Measurements from ENCODE around the gene PRKAG3. TPM values are rescaled to one million over a fixed set of nuclear protein-coding genes. Genes with fewer than 3 reads are reported as not detected.

Gene PRKAG3
- total RNA-seq, 1 experiment from 2014 or later: not detected

- H3K27me3 Mint-ChIP-seq (ENCODE audit: insufficient read depth, unreplicated experiment): peaks cover 9% of the 10 kb centered on the region
- ChIA-PET CTCF (no interaction called here), POLR2A (no interaction called here)
- H3K27ac Mint-ChIP-seq (ENCODE audit: unreplicated experiment): no peak overlapping the region
- no TSS peak for BruUV-seq (replicated peaks)
- Histone ChIP-seq H3K4me3 (ENCODE audit: low read depth, low read length) (no peak overlapping the region), H3K27me3 (replicated peaks; ENCODE audit: control insufficient read depth, insufficient read depth, low read length) (peaks cover 1% of the 10 kb centered on the region; the same call in 1 of the 2 replicates), H3K4me1 (no peaks in the 10 kb centered on the region), H3K9me3 (peaks cover 3% of the 10 kb centered on the region; the same call in 1 of the 2 replicates), H3K36me3 (ENCODE audit: control insufficient read depth, insufficient read depth, low read length) (no peaks in the 10 kb centered on the region)
- no peaks in the 10 kb centered on the region for H3K36me3 Mint-ChIP-seq (ENCODE audit: insufficient read depth, unreplicated experiment)
- H3K4me1 Mint-ChIP-seq (ENCODE audit: low read depth, unreplicated experiment): no peaks in the 10 kb centered on the region
- H3K9me3 Mint-ChIP-seq (ENCODE audit: unreplicated experiment): peaks cover 11% of the 10 kb centered on the region
- no peak overlapping the region for H3K4me3 Mint-ChIP-seq (ENCODE audit: unreplicated experiment)
- intact Hi-C loops (cut with micrococcal nuclease; ENCODE audit: unreplicated experiment): no loop called here
- no peak for DNase-seq
- TF ChIP-seq CTCF (IDR thresholded peaks at IDR 0.05; ENCODE audit: insufficient read depth in 1 of 2, low read depth in 1 of 2, low read length in 1 of 2, severe bottlenecking in 1 of 2, unreplicated experiment in 1 of 2): no peak
Measured at GRCh38 chr2:218834685-218835084, 3.1 kb upstream of the PRKAG3 start.

GRCh38 chr2:218833023-218833609 is 1.5 kb upstream of the PRKAG3 start:
- CTCF ChIA-PET: interaction anchor here (0.8 kb wide), 1 partner anchor 14 kb away, joined by 3 read pairs; no protein-coding TSS in a partner anchor
- Mint-ChIP-seq H3K9me3 (ENCODE audit: unreplicated experiment) (peaks cover 8% of the 10 kb centered on the region), H3K4me3 (ENCODE audit: unreplicated experiment) (no peak overlapping the region), H3K27me3 (ENCODE audit: insufficient read depth, unreplicated experiment) (peaks cover 9% of the 10 kb centered on the region), H3K36me3 (ENCODE audit: insufficient read depth, unreplicated experiment) (no peaks in the 10 kb centered on the region), H3K4me1 (ENCODE audit: low read depth, unreplicated experiment) (no peaks in the 10 kb centered on the region), H3K27ac (ENCODE audit: unreplicated experiment) (no peak overlapping the region)
- no peak overlapping the region for H3K4me3 ChIP-seq (ENCODE audit: low read depth, low read length)
- peaks cover 1% of the 10 kb centered on the region; the same call in 1 of the 2 replicates for H3K27me3 ChIP-seq (replicated peaks; ENCODE audit: control insufficient read depth, insufficient read depth, low read length)
- BruUV-seq (replicated peaks): no TSS peak
- H3K36me3 ChIP-seq (ENCODE audit: control insufficient read depth, insufficient read depth, low read length): no peaks in the 10 kb centered on the region
- TF ChIP-seq CTCF (IDR thresholded peaks at IDR 0.05; ENCODE audit: insufficient read depth in 1 of 2, low read depth in 1 of 2, low read length in 1 of 2, severe bottlenecking in 1 of 2, unreplicated experiment in 1 of 2): no peak
- H3K4me1 ChIP-seq: no peaks in the 10 kb centered on the region
- intact Hi-C loops (cut with micrococcal nuclease; ENCODE audit: unreplicated experiment): no loop called here
- H3K9me3 ChIP-seq: peaks cover 3% of the 10 kb centered on the region; the same call in 1 of the 2 replicates
- DNase-seq: no peak
- POLR2A ChIA-PET: no interaction called here

GRCh38 chr2:218832520-218832919 is 917 bp upstream of the PRKAG3 start:
- H3K36me3 Mint-ChIP-seq (ENCODE audit: insufficient read depth, unreplicated experiment): no peaks in the 10 kb centered on the region
- POLR2A ChIA-PET: no interaction called here

More at GRCh38 chr2:218832520-218832919, 917 bp upstream of the PRKAG3 start:
- H3K4me3 ChIP-seq (ENCODE audit: low read depth, low read length): no peak overlapping the region
- Mint-ChIP-seq H3K4me3 (ENCODE audit: unreplicated experiment) (no peak overlapping the region), H3K27ac (ENCODE audit: unreplicated experiment) (no peak overlapping the region), H3K27me3 (ENCODE audit: insufficient read depth, unreplicated experiment) (peaks cover 3% of the 10 kb centered on the region), H3K9me3 (ENCODE audit: unreplicated experiment) (peaks cover 2% of the 10 kb centered on the region), H3K4me1 (ENCODE audit: low read depth, unreplicated experiment) (no peaks in the 10 kb centered on the region)
- H3K4me1 ChIP-seq: no peaks in the 10 kb centered on the region
- no peak for TF ChIP-seq CTCF (IDR thresholded peaks at IDR 0.05; ENCODE audit: insufficient read depth in 1 of 2, low read depth in 1 of 2, low read length in 1 of 2, severe bottlenecking in 1 of 2, unreplicated experiment in 1 of 2)
- no peak for DNase-seq
- CTCF ChIA-PET: no interaction called here
- H3K9me3 ChIP-seq: no peaks in the 10 kb centered on the region; the same call in 1 of the 2 replicates
- peaks cover 1% of the 10 kb centered on the region; the same call in 1 of the 2 replicates for H3K27me3 ChIP-seq (replicated peaks; ENCODE audit: control insufficient read depth, insufficient read depth, low read length)
- BruUV-seq (replicated peaks): no TSS peak
- intact Hi-C loops (cut with micrococcal nuclease; ENCODE audit: unreplicated experiment): no loop called here
- no peaks in the 10 kb centered on the region for H3K36me3 ChIP-seq (ENCODE audit: control insufficient read depth, insufficient read depth, low read length)
